Measurements from ENCODE around the gene GALNT18.

The GALNT18 gene

DNA sequence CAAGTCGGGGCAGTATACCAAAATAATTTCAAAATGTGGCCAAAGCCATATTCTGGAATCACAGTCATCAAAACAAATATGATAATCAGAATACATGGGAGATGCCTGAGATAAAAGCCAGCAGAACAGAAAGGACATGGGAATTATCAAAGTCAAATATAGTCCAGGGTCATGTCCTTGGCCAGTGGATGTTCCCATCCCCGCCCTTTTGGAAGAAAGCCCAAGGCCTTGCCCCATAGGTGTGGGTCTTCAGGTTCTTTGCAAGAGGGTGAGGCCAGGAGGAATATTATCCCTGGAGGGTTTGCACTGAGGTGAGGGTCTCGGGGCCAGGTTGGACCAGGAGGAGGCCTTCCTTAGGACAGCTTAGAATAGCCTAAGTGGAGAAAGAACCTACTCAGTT, 215.2 kb downstream of the GALNT18 start:
- DNase-seq (ENCODE audit: low spot score), result no peak

- DNase-seq (ENCODE audit: low spot score), result no peak
Measured at GRCh38 chr11:11403763-11404725, 217.8 kb downstream of the GALNT18 start.

- DNase-seq (ENCODE audit: low spot score), result no peak
Measured at GRCh38 chr11:11401960-11402535, 219.8 kb downstream of the GALNT18 start.

- no peak for DNase-seq (ENCODE audit: low spot score)
Measured at GRCh38 chr11:11400635-11401232, 221.1 kb downstream of the GALNT18 start.

DNA sequence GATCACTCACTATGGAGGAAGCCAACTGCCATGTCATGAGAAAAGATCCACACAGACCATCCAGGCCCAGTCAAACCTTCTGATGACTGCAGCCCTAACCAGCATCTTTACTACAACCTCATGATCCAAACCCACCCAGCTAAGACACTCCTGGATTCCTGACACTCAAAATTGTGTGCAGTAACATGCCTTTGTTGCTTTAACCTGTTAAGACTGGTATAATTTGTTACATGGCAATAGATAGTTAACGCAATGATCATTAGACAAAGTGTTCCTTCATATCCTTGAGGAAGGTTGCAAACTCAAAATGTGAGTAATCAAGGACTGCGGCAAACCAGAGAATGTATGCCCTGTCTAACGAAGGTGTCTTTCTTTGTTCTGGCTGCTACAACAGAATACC, 221.7 kb downstream of the GALNT18 start:
- DNase-seq (ENCODE audit: low spot score), result no peak

DNA sequence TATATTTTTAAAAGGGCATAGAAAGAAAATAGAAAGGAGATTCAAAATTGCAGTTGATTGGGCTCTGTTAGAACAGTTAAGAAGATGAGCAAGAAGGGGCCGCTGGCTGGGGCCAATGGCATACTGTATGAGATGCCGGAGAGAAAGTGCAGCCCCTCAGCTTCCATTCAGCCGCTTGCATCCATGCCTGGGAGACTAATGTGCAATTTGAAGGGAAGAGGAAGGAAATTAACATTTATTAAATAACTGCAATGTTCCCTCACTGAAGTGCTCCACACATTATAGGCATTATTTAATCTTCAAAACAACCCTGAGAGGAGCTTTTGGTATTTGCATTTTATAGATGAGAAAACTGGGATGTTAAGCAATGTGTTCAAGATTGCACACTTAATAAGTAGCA, 224.0 kb downstream of the GALNT18 start:
- no peak for DNase-seq (ENCODE audit: low spot score)

DNA sequence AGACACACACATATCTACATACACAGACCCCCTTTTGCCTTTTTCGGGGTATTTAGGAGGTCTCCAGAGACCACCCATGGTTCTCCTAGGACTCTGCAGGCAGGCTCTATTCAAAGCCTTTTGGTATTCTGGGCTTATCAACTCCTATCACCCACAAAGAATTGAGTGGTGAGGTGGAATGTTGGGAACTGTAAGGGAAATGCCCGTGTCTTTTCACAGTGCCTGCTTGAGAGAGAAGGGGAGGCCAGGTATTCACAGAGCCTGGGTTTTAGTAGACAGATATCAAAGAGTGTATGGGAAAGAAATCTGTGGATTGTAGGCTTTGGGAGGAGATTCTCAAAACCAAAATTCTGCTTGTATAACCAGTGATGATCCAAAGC, 224.8 kb downstream of the GALNT18 start:
- DNase-seq (ENCODE audit: low spot score), result no peak

DNA sequence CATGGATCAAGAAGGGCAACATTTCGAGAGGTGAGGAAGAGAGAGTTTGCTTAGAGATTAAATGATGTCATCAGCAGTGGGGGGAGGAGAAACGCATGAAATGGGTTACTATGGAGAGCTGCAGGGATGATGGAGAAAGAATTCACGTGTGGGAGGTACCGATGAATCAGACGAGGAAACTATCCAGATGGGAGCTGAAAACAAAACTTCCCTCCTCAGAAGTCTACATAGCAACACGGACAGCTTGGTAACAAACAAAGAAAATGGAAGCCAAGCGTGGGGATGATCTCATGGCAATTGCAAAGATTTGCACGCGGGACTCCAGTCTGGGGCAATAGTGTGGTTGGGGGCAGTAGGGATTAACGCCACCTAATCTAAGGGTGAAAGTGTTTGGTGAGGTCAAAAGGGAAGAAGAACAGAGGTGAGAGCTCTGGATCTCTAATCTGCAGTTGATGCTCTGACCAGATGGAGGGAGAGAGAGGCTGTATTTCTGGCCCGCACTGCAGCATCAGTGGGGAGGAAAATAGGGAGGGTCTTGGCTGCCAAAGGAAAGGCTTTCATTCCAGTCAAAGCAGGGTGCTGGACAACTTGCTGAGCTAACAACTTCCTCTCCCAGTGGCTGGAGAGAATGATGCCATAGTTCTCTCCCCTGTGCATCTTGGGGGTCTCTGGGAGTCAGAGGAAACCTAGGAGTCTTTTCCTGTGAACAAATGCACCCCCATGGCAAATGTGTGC, 225.3 kb downstream of the GALNT18 start:
- DNase-seq (ENCODE audit: low spot score), result no peak

GRCh38 chr11:11395126-11395525, 226.7 kb downstream of the GALNT18 start:
- DNase-seq (ENCODE audit: low spot score), result no peak

GRCh38 chr11:11394241-11394640, 227.6 kb downstream of the GALNT18 start:
- DNase-seq (ENCODE audit: low spot score), result no peak

DNA sequence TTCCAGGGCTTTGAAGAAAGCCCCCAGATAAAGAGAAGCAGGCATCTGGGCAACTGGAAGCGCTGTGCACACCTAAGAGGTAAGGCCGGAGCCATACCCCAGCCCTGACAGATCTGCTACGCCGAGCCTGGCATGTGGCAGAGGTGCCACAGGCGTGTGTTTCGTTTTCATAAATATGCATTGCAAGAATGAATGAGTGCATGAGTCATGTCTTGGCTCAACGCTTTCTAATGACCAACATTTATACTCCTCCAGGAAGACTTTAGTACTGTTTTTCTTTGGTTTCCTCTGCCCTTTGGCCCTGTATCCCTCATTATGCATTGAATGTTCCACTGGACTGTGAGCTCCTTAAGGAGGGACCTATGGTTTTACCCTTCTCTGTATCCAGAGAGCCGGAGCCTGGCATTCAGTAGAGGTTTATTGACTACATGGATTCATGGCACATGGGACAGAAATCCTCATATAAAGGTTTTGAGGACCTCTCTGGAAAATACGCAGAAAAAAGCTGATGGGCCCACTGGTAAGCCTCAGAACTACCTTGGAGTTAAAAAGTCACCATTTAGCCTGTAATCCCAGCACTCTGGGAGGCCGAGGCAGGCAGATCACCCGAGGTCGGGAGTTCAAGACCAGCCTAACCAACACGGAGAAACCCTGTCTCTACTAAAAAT, 229.9 kb downstream of the GALNT18 start:
- peak; percentile 58 for DNase-seq (ENCODE audit: low spot score)

- no peak for DNase-seq (ENCODE audit: low spot score)
Measured at GRCh38 chr11:11391169-11391568, 230.6 kb downstream of the GALNT18 start.

DNA sequence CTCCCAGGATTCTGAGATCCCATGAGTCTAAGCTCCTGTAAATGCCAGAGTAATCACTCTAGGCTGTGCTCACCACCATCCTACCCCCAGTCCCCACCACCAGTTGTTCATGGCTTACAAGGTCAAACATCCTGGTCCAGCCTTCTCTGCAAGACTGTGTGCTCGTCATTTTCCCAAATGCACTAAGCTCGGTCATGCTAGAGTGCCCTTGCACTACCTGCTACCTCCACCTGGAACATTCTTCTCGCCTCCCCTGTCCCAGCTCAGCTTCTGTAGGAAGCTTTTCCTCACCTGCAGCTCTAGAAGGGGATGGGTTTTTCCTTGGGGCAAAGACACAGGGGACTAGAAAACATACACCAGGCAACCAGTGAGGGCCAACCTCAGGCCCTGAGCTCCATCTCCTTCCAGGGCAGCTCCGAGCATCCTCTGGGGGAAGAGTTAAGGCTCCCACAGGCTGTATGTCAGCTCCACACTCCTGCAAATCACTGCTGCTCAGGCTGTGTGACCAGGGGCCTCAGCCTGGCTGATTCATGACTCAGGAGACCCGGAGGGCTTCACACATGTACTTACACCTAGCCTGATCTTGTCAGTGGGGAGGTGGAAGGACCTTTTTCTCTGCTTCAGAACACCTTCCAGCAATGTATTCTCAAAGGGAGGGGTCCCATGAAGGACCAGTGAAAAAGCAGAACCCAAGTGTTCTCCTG, 231.6 kb downstream of the GALNT18 start:
- no peak for DNase-seq (ENCODE audit: low spot score)

GRCh38 chr11:11389238-11389637, 232.6 kb downstream of the GALNT18 start:
- DNase-seq (ENCODE audit: low spot score), result peak; percentile 40

- DNase-seq (ENCODE audit: low spot score), result no peak
Measured at GRCh38 chr11:11387622-11388305, 234.0 kb downstream of the GALNT18 start.

- no peak for DNase-seq (ENCODE audit: low spot score)
Measured at GRCh38 chr11:11387207-11387606, 234.6 kb downstream of the GALNT18 start.

DNA sequence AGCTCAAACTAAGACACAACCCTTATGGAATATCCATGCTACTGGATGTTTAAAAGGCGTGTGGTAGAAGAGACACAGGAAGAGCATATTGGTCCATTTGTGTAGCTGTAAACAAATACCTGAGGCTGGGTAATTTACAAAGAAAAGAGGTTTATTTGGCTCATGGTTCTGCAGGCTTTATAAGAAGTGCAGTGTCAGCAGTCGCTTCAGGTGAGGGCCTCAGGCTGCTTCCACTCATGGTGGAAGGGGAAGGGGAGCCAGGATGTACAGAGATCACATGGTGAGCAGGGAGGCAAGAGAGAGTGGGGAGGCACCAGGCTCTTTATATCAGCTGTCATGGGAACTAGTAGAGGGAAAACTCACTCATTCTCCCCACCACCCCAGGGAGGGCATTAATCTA, 237.0 kb downstream of the GALNT18 start:
- no peak for DNase-seq (ENCODE audit: low spot score)

DNA sequence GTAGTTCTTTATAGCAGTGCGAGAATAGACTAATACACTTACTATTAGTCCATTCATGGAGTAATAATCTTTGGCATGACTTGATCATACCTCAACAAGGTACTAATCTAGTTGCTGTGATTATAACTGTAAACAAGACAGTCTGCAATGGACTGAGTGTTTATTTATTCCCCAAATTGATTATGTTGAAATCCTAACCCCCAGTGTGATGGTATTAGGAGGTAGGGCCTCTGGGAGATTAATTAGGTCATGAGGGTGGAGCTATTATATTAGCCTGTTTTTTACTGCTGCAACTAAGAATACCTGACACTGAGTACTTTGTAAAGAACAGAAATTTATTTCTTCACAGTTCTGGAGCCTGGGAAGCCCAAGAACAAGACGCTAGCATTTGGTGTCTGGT, 237.8 kb downstream of the GALNT18 start:
- no peak for DNase-seq (ENCODE audit: low spot score)

GRCh38 chr11:11382858-11383532, 238.8 kb downstream of the GALNT18 start:
- DNase-seq (ENCODE audit: low spot score), result no peak

GRCh38 chr11:11381471-11382105, 240.2 kb downstream of the GALNT18 start:
- no peak for DNase-seq (ENCODE audit: low spot score)
